Natural killer cell (primary cell): ENCODE results near the gene HEATR5B. TPM values are rescaled to one million over a fixed set of nuclear protein-coding genes. Genes with fewer than 3 reads are reported as not detected.
A peak's percentile ranks its signal among the peaks of the same experiment; 100 is the strongest.

ENCODE experiments used
- ATAC-seq, 3 donors: fragments of 150-1000 bp in 2 of 3; fragments of 200-7000 bp in 1 of 3; cut with Tn5 transposase; 1 replicate in 1 of 3; 2 replicates in 2 of 3; pipeline ENCODE4 v1.10.0; 2021; ENCODE audit warnings: mild to moderate bottlenecking in 2 of 3, moderate library complexity in 2 of 3
- DNase-seq, 2 donors: peaks; one replicate each; pipeline versions ENCODE4 v3.0.0 to v3.0.0-alpha.2; 2013 to 2021; ENCODE audit warnings: mixed read lengths in 1 of 2
- H3K27ac ChIP-seq: one replicate; pipeline ENCODE4 v1.5.1; 2013; ENCODE audit warnings: mild to moderate bottlenecking, low read length
- H3K27me3 ChIP-seq: one replicate; pipeline ENCODE4 v1.6.1; 2013; ENCODE audit warnings: low read length; ENCODE audit not compliant: control insufficient read depth, insufficient read depth
- H3K36me3 ChIP-seq: one replicate; pipeline ENCODE4 v1.6.1; 2013; ENCODE audit warnings: low read length; ENCODE audit not compliant: control insufficient read depth, insufficient read depth
- H3K4me1 ChIP-seq: one replicate; pipeline ENCODE4 v1.6.1; 2013; ENCODE audit warnings: low read length; ENCODE audit not compliant: control insufficient read depth, insufficient read depth
- H3K4me3 ChIP-seq: one replicate; pipeline ENCODE4 v1.5.1; 2013; ENCODE audit warnings: low read length
- H3K9me3 ChIP-seq: one replicate; pipeline ENCODE4 v1.6.1; 2013; ENCODE audit warnings: low read length; ENCODE audit not compliant: control insufficient read depth, insufficient read depth
- H3K27ac Mint-ChIP-seq, 2 donors: one replicate each; pipeline ENCODE4 v1.8.0; 2022; ENCODE audit warnings: mild to moderate bottlenecking in 2 of 2, mixed read lengths in 2 of 2, moderate library complexity in 1 of 2
- H3K27me3 Mint-ChIP-seq, 2 donors: one replicate each; pipeline ENCODE4 v1.8.0; 2022; ENCODE audit warnings: low read depth in 2 of 2, mixed read lengths in 2 of 2
- H3K36me3 Mint-ChIP-seq: one replicate; pipeline ENCODE4 v1.8.0; 2022; ENCODE audit warnings: mixed read lengths
- H3K4me1 Mint-ChIP-seq, 2 donors: one replicate each; pipeline ENCODE4 v1.8.0; 2022; ENCODE audit warnings: mixed read lengths in 2 of 2
- H3K4me3 Mint-ChIP-seq: one replicate; pipeline ENCODE4 v1.8.0; 2022; ENCODE audit warnings: mild to moderate bottlenecking, moderate library complexity, mixed read lengths
- H3K9me3 Mint-ChIP-seq, 2 donors: one replicate each; pipeline ENCODE4 v1.8.0; 2022; ENCODE audit warnings: mixed read lengths in 2 of 2
- WGBS: methylation state at CpG from one replicate; pipeline ENCODE4 v1.1.7; 2013; ENCODE audit warnings: missing lambda C conversion rate; ENCODE audit not compliant: insufficient coverage; 5-methylcytosine and 5-hydroxymethylcytosine counted together
- intact Hi-C: fragments of 100-400 bp; cut with micrococcal nuclease; formaldehyde crosslinking; loops from one replicate; pipeline ENCODE4 v1.14.2; 2022
- total RNA-seq, 4 donors: library from RNA; stranded (reverse); fragments of 120-200 nt in 1 of 4; gene quantifications; one replicate each; pipeline versions ENCODE4 v1.2.3 to v1.2.4, GENCODE V29; 2013 to 2022
- TF ChIP-seq, protein P1 (sequence below): fragments of 200-600 bp; IDR thresholded peaks from one replicate; pipeline ENCODE4 v1.8.0; 2022; ENCODE audit warnings: antibody characterized with exemption

Gene HEATR5B
- total RNA-seq, 3 donors from 2014 or later (not counting 1 experiment from before 2014, with no cell fraction given) = 31.1 to 53.9 (median 39.9) TPM

DNA sequence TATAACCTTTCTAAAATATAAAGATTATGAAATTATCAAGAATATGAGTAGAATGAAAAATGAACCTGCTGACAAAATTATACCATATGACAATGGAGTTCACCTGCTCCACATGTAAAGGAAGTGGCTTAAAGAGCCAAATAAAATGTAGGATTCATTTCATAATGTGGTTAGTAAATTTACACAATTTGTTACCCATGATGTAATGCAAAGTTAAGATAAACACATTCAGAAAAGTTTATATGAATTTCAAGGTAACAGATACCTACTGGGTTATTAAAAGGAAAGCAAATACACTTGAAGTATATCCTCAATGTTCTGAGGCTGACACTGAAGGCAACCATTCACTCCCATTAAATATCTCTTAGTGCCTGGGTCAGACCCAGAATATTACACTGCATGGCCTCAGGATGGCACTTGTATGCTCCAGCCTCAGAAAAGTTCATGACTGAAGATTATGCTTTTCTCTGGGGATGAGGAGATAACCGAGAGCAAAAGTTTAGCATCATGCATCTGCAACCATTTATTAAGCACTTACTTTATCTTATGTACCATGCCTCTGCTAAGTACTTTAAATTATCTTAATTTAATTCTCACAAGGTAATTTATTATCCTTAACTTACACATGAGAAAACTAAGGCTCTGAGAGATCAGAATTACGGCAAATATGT, 124.0 kb downstream of the HEATR5B start:
- H3K4me1 Mint-ChIP-seq = peaks cover 61 to 64% of the 10 kb centered on the region in 2 donors
- H3K27ac Mint-ChIP-seq = no peak overlapping the region
- DNase-seq = no peak
- WGBS = 100% methylated on average over 1 of the region's 2 CpGs
- no peak overlapping the region for H3K4me3 ChIP-seq
- ATAC-seq = no peak
- no peaks in the 10 kb centered on the region for H3K9me3 ChIP-seq
- H3K27me3 ChIP-seq = no peaks in the 10 kb centered on the region
- H3K36me3 Mint-ChIP-seq = no peaks in the 10 kb centered on the region
- H3K9me3 Mint-ChIP-seq = no peaks in the 10 kb centered on the region
- intact Hi-C loops = no loop called here
- no peak overlapping the region for H3K27ac ChIP-seq
- H3K4me3 Mint-ChIP-seq = no peak overlapping the region
- H3K4me1 ChIP-seq = peaks cover 5% of the 10 kb centered on the region
- peaks cover 3% of the 10 kb centered on the region for H3K36me3 ChIP-seq
- TF ChIP-seq, protein P1, sequence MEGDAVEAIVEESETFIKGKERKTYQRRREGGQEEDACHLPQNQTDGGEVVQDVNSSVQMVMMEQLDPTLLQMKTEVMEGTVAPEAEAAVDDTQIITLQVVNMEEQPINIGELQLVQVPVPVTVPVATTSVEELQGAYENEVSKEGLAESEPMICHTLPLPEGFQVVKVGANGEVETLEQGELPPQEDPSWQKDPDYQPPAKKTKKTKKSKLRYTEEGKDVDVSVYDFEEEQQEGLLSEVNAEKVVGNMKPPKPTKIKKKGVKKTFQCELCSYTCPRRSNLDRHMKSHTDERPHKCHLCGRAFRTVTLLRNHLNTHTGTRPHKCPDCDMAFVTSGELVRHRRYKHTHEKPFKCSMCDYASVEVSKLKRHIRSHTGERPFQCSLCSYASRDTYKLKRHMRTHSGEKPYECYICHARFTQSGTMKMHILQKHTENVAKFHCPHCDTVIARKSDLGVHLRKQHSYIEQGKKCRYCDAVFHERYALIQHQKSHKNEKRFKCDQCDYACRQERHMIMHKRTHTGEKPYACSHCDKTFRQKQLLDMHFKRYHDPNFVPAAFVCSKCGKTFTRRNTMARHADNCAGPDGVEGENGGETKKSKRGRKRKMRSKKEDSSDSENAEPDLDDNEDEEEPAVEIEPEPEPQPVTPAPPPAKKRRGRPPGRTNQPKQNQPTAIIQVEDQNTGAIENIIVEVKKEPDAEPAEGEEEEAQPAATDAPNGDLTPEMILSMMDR = no peak
- no peaks in the 10 kb centered on the region for H3K27me3 Mint-ChIP-seq

DNA sequence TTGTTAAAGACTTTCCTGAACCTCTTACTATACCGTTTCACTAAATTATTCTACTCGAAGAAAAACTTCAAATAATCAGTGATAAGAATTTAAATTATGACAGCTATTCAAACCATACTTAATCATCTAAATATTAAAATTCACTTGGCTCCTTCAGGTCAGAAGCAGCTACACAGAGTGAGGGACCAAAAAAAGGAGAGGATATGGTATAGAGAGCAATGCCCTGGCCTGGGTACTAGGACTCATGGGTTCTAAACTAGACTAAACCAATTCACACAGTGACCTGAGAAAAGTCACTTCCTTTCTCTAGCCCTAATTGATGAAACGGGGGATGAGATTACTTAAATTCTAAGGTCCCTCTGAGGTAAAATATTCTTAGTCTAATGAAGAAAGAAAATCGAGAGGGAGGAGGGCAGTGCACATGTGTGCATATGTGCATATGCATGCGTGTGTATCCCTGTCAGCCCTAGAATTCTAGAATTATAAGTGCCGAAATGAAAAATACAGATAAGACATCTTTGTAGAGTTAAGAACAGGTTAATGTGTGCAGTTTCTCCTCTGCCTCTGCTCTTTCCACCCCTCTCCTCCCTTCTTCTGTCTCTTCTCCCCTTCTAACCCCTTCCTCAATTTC, 129.1 kb downstream of the HEATR5B start:
- peak overlapping the region in 1 of 2 donors; percentile 80 for H3K27ac Mint-ChIP-seq
- peaks cover 50 to 55% of the 10 kb centered on the region in 2 donors for H3K4me1 Mint-ChIP-seq
- Histone ChIP-seq H3K4me3 (no peak overlapping the region), H3K9me3 (no peaks in the 10 kb centered on the region), H3K36me3 (peaks cover 6% of the 10 kb centered on the region), H3K27ac (no peak overlapping the region), H3K27me3 (no peaks in the 10 kb centered on the region), H3K4me1 (no peaks in the 10 kb centered on the region)
- intact Hi-C loops = no loop called here
- ATAC-seq (no peak), DNase-seq (no peak)
- TF ChIP-seq, protein P1 = no peak
- no peaks in the 10 kb centered on the region for H3K9me3 Mint-ChIP-seq
- no peaks in the 10 kb centered on the region for H3K27me3 Mint-ChIP-seq
- WGBS = 80% methylated on average over 3 of the region's 6 CpGs
- H3K36me3 Mint-ChIP-seq = no peaks in the 10 kb centered on the region
- H3K4me3 Mint-ChIP-seq = no peak overlapping the region

DNA sequence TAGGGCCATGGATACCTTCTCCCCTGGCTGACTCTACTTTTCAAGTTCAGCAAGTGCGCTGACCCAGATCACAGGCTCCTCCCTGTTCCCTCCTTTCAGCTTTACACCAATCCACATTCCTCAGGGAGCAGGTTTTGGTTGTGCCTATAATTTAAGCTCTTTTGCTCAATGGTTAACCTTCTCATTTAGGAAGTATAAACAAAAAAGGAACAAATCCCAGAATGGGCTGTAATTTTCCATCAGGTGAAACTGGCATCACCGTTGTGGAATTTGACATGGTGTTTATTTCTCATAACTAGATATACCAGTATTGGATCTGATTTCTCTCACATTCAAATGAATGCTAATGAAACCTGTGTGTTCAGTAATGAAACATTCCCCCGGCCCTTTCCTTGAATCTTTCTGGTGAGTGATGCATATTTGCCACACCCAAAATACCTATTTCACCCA, 131.4 kb downstream of the HEATR5B start:
- H3K36me3 Mint-ChIP-seq = no peaks in the 10 kb centered on the region
- H3K36me3 ChIP-seq = peaks cover 4% of the 10 kb centered on the region
- no peaks in the 10 kb centered on the region for H3K27me3 ChIP-seq
- H3K4me1 ChIP-seq = no peaks in the 10 kb centered on the region
- WGBS = 100% methylated on average over 2 of the region's 3 CpGs
- no peaks in the 10 kb centered on the region for H3K27me3 Mint-ChIP-seq
- H3K9me3 Mint-ChIP-seq = no peaks in the 10 kb centered on the region
- no peak overlapping the region for H3K4me3 Mint-ChIP-seq
- no peak overlapping the region for H3K4me3 ChIP-seq
- H3K27ac ChIP-seq = no peak overlapping the region
- peaks cover 61% of the 10 kb centered on the region in 2 donors for H3K4me1 Mint-ChIP-seq
- no peak for ATAC-seq
- no peak for DNase-seq
- no peaks in the 10 kb centered on the region for H3K9me3 ChIP-seq
- TF ChIP-seq, protein P1 = no peak
- peak overlapping the region; percentile 13 to 16 for H3K27ac Mint-ChIP-seq
- intact Hi-C loops = no loop called here
